Ramos (cell line): Measurements from ENCODE around the gene MRAP.

Experiments
- in situ Hi-C: fragments of 300-500 bp; cut with MboI; formaldehyde crosslinking; loops from one replicate; pipeline ENCODE4 v1.14.3; 2022; ENCODE audit warnings: low sequenced_read_pairs; ENCODE audit not compliant: unreplicated experiment

MRAP gene

GRCh38 chr21:32340863-32341848 is 42.5 kb downstream of the MRAP start:
- in situ Hi-C loops: no loop called here

- in situ Hi-C loops: no loop called here
These were observed 48.3 kb downstream of the MRAP start for GRCh38 chr21:32346951-32347350.

- in situ Hi-C loops: no loop called here
These were observed 48.7 kb downstream of the MRAP start for GRCh38 chr21:32347351-32347750.

GRCh38 chr21:32347977-32348376 is 49.3 kb downstream of the MRAP start:
- in situ Hi-C loops: no loop called here

- in situ Hi-C loops: no loop called here
These were observed 50.1 kb downstream of the MRAP start for GRCh38 chr21:32348604-32349332.

- in situ Hi-C loops: no loop called here
These were observed 50.8 kb downstream of the MRAP start for GRCh38 chr21:32349333-32349944.

GRCh38 chr21:32350211-32350980 is 51.7 kb downstream of the MRAP start:
- in situ Hi-C loops: no loop called here

- in situ Hi-C loops: no loop called here
These were observed 52.3 kb downstream of the MRAP start for GRCh38 chr21:32350981-32351380.

GRCh38 chr21:32351428-32351827 is 52.8 kb downstream of the MRAP start:
- in situ Hi-C loops: no loop called here

- in situ Hi-C loops: no loop called here
These were observed 53.9 kb downstream of the MRAP start for GRCh38 chr21:32352526-32352925.

- in situ Hi-C loops: no loop called here
These were observed 54.5 kb downstream of the MRAP start for GRCh38 chr21:32353002-32353711.

- in situ Hi-C loops: no loop called here
These were observed 58.3 kb downstream of the MRAP start for GRCh38 chr21:32356874-32357395.

GRCh38 chr21:32359719-32360260 is 61.1 kb downstream of the MRAP start:
- in situ Hi-C loops: no loop called here

- in situ Hi-C loops: no loop called here
These were observed 61.8 kb downstream of the MRAP start for GRCh38 chr21:32360401-32360975.
